GM12891 (cell line): ENCODE results near the gene AFAP1L1.

ENCODE experiments used
- POLR2A ChIP-seq: IDR thresholded peaks from 2 replicates; pipeline ENCODE4 v1.6.1; 2011; ENCODE audit warnings: low read depth, low read length, control low read depth
- POLR2AphosphoS5 ChIP-seq: IDR thresholded peaks from 2 replicates; pipeline ENCODE4 v1.6.1; 2011; ENCODE audit warnings: low read depth, low read length, control low read depth
- POU2F2 ChIP-seq: IDR thresholded peaks from 2 replicates; pipeline ENCODE4 v1.6.1; 2011; ENCODE audit warnings: low read depth, mild to moderate bottlenecking, control low read depth, low read length, moderate library complexity
- TAF1 ChIP-seq: IDR thresholded peaks from 2 replicates; pipeline ENCODE4 v1.6.1; 2011; ENCODE audit warnings: low read depth, low read length, control low read depth

DNA sequence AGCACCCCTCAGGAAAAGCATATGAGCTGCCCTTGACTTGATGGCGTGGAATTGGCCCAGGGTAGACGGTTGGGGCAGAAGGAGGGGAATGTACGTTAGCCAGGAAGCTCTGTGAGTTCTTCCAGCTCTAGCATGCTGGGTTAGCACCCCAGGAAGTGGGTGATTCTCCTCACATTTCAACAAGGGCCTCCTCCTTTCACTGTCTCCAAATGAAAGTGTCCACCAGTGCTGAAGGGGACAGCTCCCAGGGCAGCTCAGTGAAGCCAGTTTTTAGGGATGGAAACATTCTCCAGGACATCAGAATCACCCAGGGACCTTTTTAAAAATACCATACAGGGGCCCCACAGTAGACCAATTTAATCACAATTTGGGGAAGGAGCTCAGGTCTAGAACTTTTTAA is 17.2 kb upstream of the AFAP1L1 start:
- TF ChIP-seq POLR2A (no peak), TAF1 (no peak), POU2F2 (no peak), POLR2AphosphoS5 (no peak)
